Lower leg skin (tissue), 3 donors: ENCODE results near the gene SPATA31C1.
"Not testable (repeated sequence)": the region's sequence is repeated elsewhere in the genome, so short reads cannot be mapped to it uniquely, and the experiment has no call there.

Experiments used
- CTCF ChIP-seq, 3 donors: fragments of 450-650 bp; IDR thresholded peaks; one replicate each; pipeline ENCODE4 v1.5.1; 2016; ENCODE audit warnings: antibody characterized with exemption in 3 of 3, mild to moderate bottlenecking in 3 of 3, moderate library complexity in 2 of 3
- POLR2A ChIP-seq, 2 donors: fragments of 450-650 bp; IDR thresholded peaks; one replicate each; pipeline ENCODE4 v1.6.1; 2016 to 2017; ENCODE audit warnings: antibody characterized with exemption in 2 of 2, mild to moderate bottlenecking in 1 of 2, moderate library complexity in 1 of 2

- not testable (repeated sequence) for TF ChIP-seq POLR2A, CTCF (IDR thresholded peaks at IDR 0.05)
Observed at GRCh38 chr9:87919013-87919412, 1.3 kb downstream of the SPATA31C1 start.
